Breast epithelium (tissue), 4 donors: ENCODE results near the gene MCUB. TPM values are rescaled to one million over a fixed set of nuclear protein-coding genes. Genes with fewer than 3 reads are reported as not detected.

Experiments
- DNase-seq, 2 donors: peaks; one replicate each; pipeline ENCODE4 v3.0.0-alpha.2; 2019; ENCODE audit warnings: low spot score in 2 of 2
- H3K27ac ChIP-seq, 2 donors: fragments of 200-600 bp; sonication (generic) in 1 of 2; one replicate each; pipeline ENCODE4 v1.5.1; 2016 to 2019; ENCODE audit warnings: mild to moderate bottlenecking in 1 of 2
- H3K27me3 ChIP-seq, 2 donors: fragments of 200-600 bp; sonication (generic) in 1 of 2; one replicate each; pipeline versions ENCODE4 v1.5.1 to v1.6.0; 2017 to 2019; ENCODE audit warnings: control low read depth in 1 of 2, mild to moderate bottlenecking in 1 of 2
- H3K36me3 ChIP-seq: fragments of 200-600 bp; one replicate; pipeline ENCODE4 v1.5.1; 2019
- H3K4me1 ChIP-seq, 2 donors: fragments of 200-600 bp; sonication (generic); one replicate each; pipeline ENCODE4 v1.5.1; 2016 to 2019; ENCODE audit warnings: control low read depth in 1 of 2
- H3K4me3 ChIP-seq, 3 donors: fragments of 200-600 bp; sonication (generic); 1 replicate in 2 of 3; 2 replicates in 1 of 3; pipeline ENCODE4 v1.5.1; 2016 to 2019; ENCODE audit warnings: mild to moderate bottlenecking in 3 of 3, moderate library complexity in 2 of 3
- H3K9me3 ChIP-seq, 2 donors: fragments of 200-600 bp; sonication (generic) in 1 of 2; one replicate each; pipeline ENCODE4 v1.5.1; 2016 to 2019; ENCODE audit warnings: control low read depth in 1 of 2
- CTCF ChIP-seq, 3 donors: fragments of 450-650 bp; IDR thresholded peaks; one replicate each; pipeline ENCODE4 v1.5.1; 2016 to 2017; ENCODE audit warnings: antibody characterized with exemption in 3 of 3, mild to moderate bottlenecking in 3 of 3, moderate library complexity in 3 of 3
- POLR2A ChIP-seq: fragments of 450-650 bp; IDR thresholded peaks from one replicate; pipeline ENCODE4 v1.6.1; 2016; ENCODE audit warnings: antibody characterized with exemption, mild to moderate bottlenecking, moderate library complexity
- POLR2AphosphoS5 ChIP-seq, 3 donors: sonication (generic); formaldehyde crosslinking; IDR thresholded peaks; one replicate each; pipeline ENCODE4 v1.6.1; 2017; ENCODE audit warnings: antibody characterized with exemption in 3 of 3
- intact Hi-C: fragments of 100-400 bp; cut with DNase I; formaldehyde crosslinking; loops from one replicate; pipeline ENCODE4 v1.15.1; 2023; ENCODE audit warnings: low total_unique reads
- total RNA-seq, 3 donors: library from RNA; depleted of rRNA; stranded (reverse); fragments of >200 nt; gene quantifications; one replicate each; pipeline ENCODE4 v1.1.0, GENCODE V29; 2016

Gene MCUB
- total RNA-seq, 3 donors from 2014 or later = 16.4 to 29.4 (median 26.5) TPM

GRCh38 chr4:109662771-109663170 is 102.7 kb downstream of the MCUB start:
- intact Hi-C loops = no loop called here

GRCh38 chr4:109665783-109666485 is 105.9 kb downstream of the MCUB start:
- Histone ChIP-seq H3K36me3 (no peaks in the 10 kb centered on the region), H3K9me3 (no peaks in the 10 kb centered on the region), H3K27ac (no peak overlapping the region), H3K27me3 (no peaks in the 10 kb centered on the region), H3K4me1 (no peaks in the 10 kb centered on the region), H3K4me3 (no peak overlapping the region)
- intact Hi-C loops = no loop called here
- TF ChIP-seq CTCF (IDR thresholded peaks at IDR 0.05) = no peak
- no peak for DNase-seq

More at GRCh38 chr4:109662771-109663170, 102.7 kb downstream of the MCUB start:
- Histone ChIP-seq H3K4me3 (no peak overlapping the region), H3K27me3 (no peaks in the 10 kb centered on the region), H3K9me3 (no peaks in the 10 kb centered on the region), H3K4me1 (no peaks in the 10 kb centered on the region), H3K36me3 (no peaks in the 10 kb centered on the region), H3K27ac (no peak overlapping the region)
- TF ChIP-seq POLR2AphosphoS5 (IDR thresholded peaks at IDR 0.05) (no peak), POLR2A (no peak)
- DNase-seq = no peak

GRCh38 chr4:109671350-109671749 is 111.3 kb downstream of the MCUB start:
- Histone ChIP-seq H3K9me3 (no peaks in the 10 kb centered on the region), H3K4me3 (no peak overlapping the region), H3K36me3 (no peaks in the 10 kb centered on the region), H3K4me1 (no peaks in the 10 kb centered on the region), H3K27ac (no peak overlapping the region), H3K27me3 (no peaks in the 10 kb centered on the region)
- intact Hi-C loops = no loop called here
- TF ChIP-seq POLR2A (no peak), CTCF (IDR thresholded peaks at IDR 0.05) (no peak)
- no peak for DNase-seq

GRCh38 chr4:109672169-109672930 is 112.3 kb downstream of the MCUB start:
- Histone ChIP-seq H3K27ac (no peak overlapping the region), H3K27me3 (no peaks in the 10 kb centered on the region), H3K9me3 (no peaks in the 10 kb centered on the region), H3K4me1 (no peaks in the 10 kb centered on the region), H3K36me3 (no peaks in the 10 kb centered on the region), H3K4me3 (no peak overlapping the region)
- DNase-seq = no peak
- intact Hi-C loops = no loop called here
- TF ChIP-seq POLR2A (no peak), POLR2AphosphoS5 (IDR thresholded peaks at IDR 0.05) (no peak), CTCF (IDR thresholded peaks at IDR 0.05) (no peak)

- Histone ChIP-seq H3K27me3 (no peaks in the 10 kb centered on the region), H3K4me1 (no peaks in the 10 kb centered on the region), H3K27ac (no peak overlapping the region), H3K4me3 (no peak overlapping the region), H3K9me3 (peaks cover 0 to 2% of the 10 kb centered on the region in 2 donors), H3K36me3 (no peaks in the 10 kb centered on the region)
- DNase-seq = no peak
- TF ChIP-seq POLR2AphosphoS5 (IDR thresholded peaks at IDR 0.05) = no peak
- no peak for TF ChIP-seq CTCF (IDR thresholded peaks at IDR 0.05)
- no peak for TF ChIP-seq POLR2A
- intact Hi-C loops = no loop called here
Measured at GRCh38 chr4:109673303-109673702, 113.3 kb downstream of the MCUB start.
